Coronary artery (tissue), 2 donors: ENCODE data around the gene ATF3.

Experiments
- DNase-seq: peaks from one replicate; pipeline ENCODE4 v3.0.0-alpha.2; 2017; ENCODE audit warnings: low spot score
- H3K27ac ChIP-seq, 2 donors: fragments of 200-600 bp; sonication (generic); one replicate each; pipeline ENCODE4 v1.5.1; 2016 to 2019
- H3K4me3 ChIP-seq: fragments of 200-600 bp; sonication (generic); 2 replicates; pipeline ENCODE4 v1.5.1; 2016; ENCODE audit warnings: mild to moderate bottlenecking, moderate library complexity
- TF ChIP-seq, protein P1 (sequence below): fragments of 200-600 bp; sonication (generic); IDR thresholded peaks from one replicate; pipeline ENCODE4 v1.5.1; 2019; ENCODE audit warnings: antibody characterized with exemption

The ATF3 gene

DNA sequence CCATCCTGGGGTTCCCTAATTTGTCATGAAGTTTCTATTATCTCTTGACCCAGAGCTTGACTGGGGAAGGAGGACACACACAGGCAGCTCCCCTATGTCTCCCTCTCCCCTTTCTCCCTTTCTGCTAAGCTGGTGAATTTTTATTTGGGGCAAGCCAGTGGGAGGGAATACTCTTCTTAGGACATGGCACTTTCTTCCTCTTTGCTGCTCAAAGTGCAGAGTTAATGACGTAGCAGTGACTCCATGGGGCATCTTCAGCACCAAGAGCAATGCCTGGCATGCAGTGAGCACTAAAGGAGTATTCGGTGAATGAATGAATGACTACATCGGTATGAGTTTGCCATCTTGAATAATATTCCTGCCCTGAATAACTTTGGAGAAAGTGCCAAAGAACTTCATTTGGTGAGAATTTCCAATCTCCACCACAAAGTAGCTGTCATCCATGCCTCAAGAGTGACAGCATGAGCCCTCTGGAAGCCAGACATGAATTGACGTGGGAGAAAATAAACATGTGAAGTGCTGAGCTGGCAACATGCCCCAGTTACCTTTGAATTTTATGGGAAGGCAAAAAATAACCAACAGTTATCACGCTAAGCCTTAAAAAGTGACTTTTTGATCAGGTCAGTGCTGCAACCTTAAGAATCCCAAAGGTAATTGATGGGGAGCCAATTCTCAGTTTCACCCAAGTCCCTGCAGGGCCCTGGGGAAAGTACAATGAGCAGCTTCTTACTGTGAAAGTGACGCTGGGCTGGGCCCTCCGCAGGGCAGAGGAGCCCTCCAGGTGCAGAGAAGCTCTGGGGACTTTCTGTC lies 22.1 kb upstream of the ATF3 start:
- Histone ChIP-seq H3K4me3 (no peak overlapping the region), H3K27ac (no peak overlapping the region)
- no peak for DNase-seq
- TF ChIP-seq, protein P1, sequence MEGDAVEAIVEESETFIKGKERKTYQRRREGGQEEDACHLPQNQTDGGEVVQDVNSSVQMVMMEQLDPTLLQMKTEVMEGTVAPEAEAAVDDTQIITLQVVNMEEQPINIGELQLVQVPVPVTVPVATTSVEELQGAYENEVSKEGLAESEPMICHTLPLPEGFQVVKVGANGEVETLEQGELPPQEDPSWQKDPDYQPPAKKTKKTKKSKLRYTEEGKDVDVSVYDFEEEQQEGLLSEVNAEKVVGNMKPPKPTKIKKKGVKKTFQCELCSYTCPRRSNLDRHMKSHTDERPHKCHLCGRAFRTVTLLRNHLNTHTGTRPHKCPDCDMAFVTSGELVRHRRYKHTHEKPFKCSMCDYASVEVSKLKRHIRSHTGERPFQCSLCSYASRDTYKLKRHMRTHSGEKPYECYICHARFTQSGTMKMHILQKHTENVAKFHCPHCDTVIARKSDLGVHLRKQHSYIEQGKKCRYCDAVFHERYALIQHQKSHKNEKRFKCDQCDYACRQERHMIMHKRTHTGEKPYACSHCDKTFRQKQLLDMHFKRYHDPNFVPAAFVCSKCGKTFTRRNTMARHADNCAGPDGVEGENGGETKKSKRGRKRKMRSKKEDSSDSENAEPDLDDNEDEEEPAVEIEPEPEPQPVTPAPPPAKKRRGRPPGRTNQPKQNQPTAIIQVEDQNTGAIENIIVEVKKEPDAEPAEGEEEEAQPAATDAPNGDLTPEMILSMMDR: no peak

DNA sequence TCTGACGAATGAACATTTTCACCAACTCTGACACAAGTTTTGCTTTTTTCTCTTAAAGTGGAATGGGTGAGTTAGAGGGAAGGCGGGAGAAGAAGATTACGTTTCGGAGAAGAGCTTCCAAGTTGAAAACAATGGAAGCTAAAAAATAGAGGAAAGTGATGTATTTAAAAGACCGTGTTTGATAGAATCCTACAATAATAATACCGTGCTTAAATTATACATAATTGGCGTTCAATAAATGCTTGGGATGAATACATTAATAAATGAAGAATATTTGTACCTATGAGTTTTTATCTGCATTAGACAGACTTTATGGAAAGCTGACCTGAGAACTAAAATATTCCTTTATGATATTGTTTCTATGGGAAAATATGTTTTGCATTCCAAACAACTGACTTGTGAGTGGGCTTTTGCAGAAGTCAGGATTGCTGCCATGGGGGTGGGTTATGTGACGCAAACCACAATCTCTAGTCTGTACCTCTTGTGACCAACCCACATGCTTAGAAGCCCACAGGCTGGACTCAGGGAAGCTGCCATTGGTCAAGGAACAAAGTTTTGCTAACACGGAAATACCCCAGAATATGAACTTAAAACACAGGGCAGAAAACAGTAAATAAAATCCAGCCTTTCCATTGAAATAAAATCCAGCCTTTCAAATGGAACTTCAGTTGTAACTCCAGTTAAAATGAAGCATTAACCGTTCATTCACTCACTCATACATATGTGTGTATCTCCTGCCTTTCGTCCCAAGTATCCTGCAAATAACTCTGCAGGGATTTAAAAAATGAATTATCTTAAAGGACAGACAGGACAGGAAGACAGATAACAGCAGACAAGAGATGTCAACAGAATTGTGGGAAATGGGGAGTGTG lies 21.3 kb upstream of the ATF3 start:
- Histone ChIP-seq H3K4me3 (no peak overlapping the region), H3K27ac (no peak overlapping the region)
- TF ChIP-seq, protein P1: no peak
- DNase-seq: no peak

DNA sequence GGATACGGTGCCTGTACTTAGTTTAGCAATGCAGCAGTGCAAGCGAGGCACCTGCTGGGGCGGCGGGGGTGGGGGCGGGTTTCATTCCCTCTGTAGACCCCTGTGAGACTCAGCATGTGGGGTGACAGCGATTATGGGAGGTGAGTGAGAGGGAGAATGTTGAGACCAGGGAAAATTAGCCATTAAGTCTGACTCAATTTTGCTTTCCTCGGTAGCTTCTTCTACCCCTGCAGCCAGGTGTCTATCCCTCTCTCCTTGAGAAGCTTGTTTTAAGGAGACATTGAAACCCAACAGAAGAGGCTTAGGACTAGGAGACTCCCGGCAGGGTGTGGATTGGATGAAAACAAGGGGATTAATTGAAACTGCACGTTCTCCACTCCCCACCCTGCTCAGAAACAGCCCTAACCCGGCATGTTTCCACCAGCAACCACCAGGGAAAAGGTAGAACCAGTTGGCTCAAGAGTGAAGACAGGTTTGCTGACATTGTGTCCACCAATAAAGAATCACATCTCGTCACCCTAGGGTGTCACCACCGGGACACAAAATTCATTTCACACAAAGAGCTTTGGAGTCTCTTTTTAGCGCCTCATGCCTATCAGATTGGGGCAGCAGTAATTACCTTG lies 20.6 kb upstream of the ATF3 start:
- no peak overlapping the region for H3K4me3 ChIP-seq
- no peak overlapping the region for H3K27ac ChIP-seq
- TF ChIP-seq, protein P1: no peak
- no peak for DNase-seq

DNA sequence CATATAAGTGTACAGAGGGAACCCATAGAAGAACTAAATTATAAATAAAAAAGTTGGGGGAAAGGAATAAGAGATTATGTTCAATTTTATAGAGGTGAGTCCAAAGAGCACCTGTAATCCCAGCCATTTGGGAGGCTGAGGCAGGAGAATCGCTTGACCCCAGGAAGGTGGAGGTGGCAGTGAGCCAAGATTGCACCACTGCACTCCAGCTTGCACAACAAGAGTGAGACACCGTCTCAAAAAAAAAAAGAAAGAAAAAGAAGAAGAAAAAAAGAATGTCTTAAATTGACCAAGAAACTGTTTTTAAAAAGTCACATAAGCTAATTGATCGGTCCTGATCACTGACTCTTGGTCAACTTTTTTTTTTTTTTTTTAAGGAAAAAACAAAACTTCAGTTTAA lies 19.1 kb upstream of the ATF3 start:
- DNase-seq: no peak
- no peak overlapping the region for H3K27ac ChIP-seq
- TF ChIP-seq, protein P1: no peak
- no peak overlapping the region for H3K4me3 ChIP-seq

DNA sequence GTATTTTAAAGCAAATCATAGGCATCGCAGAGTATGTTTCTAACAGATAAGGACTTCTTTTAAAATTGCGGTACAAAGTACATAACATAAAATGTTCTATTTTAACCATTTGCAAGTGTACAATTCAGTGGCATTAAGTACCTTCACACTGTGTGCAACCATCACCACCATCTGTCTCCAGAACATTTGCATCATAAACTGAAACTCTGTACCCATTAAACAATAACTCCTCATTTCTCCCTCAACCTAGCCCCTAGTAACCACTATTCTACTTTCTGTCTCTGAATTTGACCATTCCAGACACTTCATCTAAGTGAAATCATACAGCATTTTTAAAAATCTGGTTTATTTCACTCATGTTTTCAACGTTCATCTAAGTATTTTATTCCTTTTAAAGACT lies 16.6 kb upstream of the ATF3 start:
- H3K27ac ChIP-seq: no peak overlapping the region
- TF ChIP-seq, protein P1: no peak

DNA sequence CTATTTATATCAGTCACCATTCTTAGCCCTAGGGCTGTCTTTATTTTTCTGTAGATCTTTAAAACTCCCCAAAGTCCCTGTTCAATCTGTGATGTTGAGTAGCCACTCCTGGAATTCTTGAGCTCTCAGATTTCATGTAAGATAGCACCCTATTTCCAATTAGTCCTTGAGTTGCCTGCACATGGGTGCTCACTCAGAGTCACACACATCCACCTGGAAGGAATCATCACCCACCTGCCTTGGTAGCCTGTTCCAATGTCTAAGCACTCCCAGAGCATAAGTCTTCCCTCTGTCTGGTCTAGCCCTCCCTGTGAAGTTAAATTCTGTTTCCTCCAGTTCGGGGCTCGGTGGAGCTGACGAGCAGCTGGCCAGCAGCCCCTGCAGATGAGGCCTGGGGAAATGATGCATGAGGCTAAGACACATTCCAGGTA lies 14.7 kb upstream of the ATF3 start:
- Histone ChIP-seq H3K27ac (no peak overlapping the region), H3K4me3 (no peak overlapping the region)
- TF ChIP-seq, protein P1: no peak
- no peak for DNase-seq

More for the DNA sequence above, 16.6 kb upstream of the ATF3 start:
- no peak for DNase-seq
- H3K4me3 ChIP-seq: no peak overlapping the region
